ENCODE results near the gene ITGAD.

ITGAD gene

DNA sequence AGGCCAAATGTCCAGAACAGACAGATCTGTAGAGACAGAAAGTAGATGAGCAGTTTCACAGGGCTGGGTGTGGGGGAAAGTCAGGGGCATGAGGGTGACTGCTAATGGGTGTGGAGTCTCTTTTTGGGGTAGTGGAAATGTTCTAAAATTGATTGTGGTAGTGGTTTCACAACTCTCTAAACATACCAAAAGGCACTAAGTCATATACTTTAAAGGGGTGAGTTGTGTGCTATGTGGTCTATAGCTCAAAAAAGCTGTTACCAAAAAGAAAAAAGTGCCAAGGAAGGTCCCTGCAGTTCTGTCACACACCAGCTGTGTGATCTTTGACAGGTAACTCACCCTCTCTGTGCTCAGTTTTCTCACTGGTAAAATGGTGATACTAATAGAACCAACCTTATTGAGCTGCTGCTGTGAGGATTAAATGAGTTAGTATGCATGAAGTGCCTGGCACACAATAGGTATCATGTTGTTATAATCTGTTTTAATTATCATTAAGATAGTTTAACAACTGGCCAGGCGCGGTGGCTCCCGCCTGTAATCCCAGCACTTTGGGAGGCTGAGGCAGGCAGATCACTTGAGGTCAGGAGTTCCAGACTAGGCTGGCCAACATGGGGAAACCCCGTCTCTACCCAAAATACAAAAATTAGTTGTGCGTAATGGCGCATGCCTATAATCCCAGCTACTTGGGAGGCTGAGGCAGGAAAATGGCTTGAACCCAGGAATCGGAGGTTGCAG, 27.8 kb upstream of the ITGAD start:
- no peak for DNase-seq

DNA sequence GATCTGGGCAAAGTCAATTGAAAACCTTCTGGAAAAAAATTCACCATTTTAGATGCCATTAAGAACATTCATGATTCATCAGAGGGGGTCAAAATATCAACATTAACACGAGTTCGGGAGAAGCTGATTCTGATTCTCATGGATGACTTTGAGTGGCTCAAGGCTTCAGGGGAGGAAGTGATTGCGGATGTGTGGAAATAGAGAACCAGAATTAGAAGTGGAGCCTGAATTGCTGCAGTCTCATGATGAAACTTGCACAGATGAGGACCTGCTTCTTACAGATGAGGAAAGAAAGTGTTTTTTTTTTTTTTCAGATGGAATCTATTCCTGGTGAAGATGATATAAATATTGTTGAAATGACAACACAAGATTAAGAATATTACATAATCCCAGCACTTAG, 25.3 kb upstream of the ITGAD start:
- DNase-seq: no peak

DNA sequence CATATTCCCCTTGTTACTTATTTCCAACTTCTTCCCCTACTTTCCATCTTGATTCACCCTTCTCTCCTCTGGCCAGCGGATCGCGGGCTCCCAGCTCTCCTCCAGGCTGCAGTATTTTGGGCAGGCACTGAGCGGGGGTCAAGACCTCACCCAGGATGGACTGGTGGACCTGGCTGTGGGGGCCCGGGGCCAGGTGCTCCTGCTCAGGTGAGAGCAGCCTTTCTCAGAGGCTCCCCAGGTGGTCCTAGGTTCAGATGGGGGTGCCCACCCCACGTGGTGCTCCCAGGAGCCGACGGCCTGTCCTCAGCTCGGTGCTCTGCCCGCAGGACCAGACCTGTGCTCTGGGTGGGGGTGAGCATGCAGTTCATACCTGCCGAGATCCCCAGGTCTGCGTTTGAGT, 22.1 kb upstream of the ITGAD start:
- DNase-seq: no peak

DNA sequence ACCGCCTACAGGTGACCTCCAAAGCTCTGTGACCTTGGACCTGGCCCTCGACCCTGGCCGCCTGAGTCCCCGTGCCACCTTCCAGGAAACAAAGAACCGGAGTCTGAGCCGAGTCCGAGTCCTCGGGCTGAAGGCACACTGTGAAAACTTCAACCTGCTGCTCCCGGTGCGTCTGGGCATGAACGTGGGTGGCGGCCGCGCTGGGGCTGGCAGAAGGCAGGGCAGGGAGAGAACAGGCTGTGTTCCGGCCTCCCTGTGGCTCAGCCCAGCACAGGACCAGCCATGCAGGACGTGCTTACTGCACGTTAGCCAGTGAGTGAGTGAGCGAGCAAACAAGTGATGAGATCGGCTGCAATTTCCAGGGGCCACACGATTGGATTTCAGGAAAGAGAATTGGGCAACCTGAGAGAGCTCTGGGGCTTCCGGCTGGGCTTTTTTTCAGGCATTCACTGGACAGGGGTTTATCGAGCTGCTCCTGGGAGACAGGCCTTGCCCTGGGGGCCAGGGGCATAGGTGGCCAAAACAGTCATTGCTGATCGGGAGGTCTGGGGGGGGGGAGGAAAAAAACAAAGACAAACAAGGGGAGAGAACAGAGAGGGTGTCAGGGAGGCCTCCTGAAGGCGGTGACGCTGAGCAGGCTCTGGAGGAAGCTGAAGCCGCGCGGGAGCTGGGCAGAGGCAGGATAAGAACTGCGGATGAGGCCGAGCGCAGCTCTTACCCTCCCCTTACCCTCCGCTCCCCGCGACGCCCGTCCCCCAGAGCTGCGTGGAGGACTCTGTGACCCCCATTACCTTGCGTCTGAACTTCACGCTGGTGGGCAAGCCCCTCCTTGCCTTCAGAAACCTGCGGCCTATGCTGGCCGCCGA, 21.3 kb upstream of the ITGAD start:
- DNase-seq: no peak

DNA sequence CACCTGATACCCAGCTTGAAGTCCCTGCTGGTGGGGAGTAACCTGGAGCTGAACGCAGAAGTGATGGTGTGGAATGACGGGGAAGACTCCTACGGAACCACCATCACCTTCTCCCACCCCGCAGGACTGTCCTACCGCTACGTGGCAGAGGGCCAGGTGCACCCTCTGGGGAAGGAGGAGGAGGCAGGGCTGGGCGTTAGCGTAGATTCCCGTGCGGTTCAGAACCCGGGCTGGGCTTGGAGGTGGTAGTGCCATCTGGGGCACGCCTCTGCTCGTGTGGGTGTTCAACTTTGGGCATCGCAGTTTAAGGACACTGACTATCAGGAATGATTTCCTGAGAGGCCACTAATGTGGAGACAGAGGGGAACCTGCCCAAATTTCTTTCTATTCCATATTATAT, 19.9 kb upstream of the ITGAD start:
- DNase-seq: no peak

DNA sequence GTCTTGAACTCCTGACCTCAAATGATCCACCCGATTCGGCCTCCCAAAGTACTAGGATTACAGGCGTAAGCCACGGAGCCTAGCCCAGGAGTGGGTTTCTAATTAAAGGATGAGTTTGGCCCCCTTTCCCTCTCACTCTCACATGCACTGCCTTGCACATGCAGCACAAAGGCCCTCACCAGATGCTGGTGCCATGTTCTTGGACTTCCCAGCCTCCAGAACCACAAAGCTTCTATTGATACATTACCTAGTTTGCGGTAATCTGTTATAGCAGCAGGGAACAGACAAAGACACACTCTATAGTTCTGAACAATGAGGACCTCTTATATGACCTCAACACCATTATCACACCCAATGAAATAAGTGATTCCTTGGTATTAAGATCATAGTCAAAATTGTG, 17.9 kb upstream of the ITGAD start:
- DNase-seq: no peak

DNA sequence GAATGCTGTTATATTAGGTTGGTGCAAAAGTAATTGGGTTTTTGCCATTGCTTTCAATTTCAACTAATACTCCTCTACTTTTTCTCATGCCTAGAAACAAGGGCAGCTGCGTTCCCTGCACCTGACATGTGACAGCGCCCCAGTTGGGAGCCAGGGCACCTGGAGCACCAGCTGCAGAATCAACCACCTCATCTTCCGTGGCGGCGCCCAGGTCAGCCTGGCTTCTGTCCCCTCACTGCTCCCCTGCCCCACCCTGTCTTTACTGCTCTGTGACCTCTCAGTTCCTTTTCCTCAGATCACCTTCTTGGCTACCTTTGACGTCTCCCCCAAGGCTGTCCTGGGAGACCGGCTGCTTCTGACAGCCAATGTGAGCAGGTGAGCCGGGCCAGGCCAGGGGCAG, 16.4 kb upstream of the ITGAD start:
- no peak for DNase-seq

DNA sequence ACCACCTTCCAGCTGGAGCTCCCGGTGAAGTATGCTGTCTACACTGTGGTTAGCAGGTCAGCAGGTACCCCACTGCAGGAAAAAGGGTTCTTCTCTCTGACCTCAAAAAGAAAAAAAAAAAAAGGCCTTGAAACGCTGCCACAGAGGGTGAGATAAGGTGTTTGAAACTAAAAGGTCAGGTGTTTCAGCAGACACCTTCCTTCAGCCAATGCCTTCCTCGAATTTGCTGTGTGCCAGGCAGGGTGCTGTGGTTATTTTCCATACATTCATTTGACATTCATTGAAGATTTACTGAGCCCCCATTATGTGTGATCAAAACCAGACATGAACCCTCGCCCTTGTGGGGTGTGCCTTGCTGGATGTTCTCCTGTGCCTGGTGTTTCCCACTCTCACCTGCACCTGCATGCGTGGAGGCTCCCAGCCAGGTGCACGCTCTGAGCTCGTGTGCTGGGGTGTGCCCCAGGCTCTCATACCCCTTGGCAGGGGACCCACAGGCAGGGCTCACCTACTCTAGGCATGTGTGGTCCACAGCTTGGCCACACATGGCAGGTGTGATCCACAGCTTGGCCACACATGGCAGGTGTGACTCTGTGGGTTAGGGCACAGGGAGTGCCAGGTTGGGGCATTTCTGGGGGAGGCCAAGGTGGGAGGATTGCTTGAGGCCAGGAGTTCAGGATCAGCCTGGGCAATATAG, 15.8 kb upstream of the ITGAD start:
- DNase-seq: no peak

DNA sequence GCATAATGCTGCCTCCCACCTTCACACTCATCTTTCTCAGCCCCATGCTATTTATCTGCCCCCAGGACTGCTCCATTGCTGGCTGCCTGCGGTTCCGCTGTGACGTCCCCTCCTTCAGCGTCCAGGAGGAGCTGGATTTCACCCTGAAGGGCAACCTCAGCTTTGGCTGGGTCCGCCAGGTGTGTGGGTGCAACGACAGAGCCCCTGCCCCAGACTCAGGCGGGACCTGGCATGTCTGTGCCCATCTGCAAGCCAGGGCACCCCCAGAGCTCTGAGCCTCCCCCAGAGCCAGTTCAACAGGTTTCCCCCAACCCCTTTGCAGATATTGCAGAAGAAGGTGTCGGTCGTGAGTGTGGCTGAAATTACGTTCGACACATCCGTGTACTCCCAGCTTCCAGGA, 12.9 kb upstream of the ITGAD start:
- DNase-seq: no peak

DNA sequence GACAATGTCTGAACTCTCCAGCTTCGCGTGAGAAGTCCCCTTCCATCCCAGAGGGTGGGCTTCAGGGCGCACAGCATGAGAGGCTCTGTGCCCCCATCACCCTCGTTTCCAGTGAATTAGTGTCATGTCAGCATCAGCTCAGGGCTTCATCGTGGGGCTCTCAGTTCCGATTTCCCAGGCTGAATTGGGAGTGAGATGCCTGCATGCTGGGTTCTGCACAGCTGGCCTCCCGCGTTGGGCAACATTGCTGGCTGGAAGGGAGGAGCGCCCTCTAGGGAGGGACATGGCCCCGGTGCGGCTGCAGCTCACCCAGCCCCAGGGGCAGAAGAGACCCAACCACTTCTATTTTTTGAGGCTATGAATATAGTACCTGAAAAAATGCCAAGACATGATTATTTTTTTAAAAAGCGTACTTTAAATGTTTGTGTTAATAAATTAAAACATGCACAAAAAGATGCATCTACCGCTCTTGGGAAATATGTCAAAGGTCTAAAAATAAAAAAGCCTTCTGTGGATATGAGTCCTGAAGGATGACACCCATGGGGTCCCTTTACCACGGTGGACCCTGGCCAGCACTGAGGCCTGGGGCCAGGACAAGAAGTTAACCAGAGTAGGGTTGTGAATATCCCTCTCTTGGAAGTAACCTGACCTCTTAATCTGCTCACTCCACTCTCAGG, 10.5 kb upstream of the ITGAD start:
- no peak for DNase-seq

DNA sequence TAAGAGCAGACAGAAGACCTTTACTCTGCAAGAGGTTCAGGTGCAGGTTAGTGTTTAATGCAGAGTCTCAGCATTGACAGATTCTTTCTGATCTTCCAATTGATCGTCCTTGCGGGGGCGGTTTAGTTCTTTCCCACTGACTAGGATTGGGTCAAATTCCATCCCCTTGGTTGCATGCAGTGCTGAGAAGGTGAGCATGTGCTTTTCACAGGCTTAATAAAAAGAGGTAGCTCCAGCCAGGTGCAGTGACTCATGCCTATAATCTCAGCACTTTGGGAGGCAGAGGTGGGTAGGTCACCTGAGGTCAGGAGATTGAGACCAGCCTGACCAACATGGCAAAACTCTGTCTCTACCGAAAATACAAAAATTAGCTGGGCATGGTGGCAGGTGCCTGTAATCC, 7.5 kb upstream of the ITGAD start:
- no peak for DNase-seq

DNA sequence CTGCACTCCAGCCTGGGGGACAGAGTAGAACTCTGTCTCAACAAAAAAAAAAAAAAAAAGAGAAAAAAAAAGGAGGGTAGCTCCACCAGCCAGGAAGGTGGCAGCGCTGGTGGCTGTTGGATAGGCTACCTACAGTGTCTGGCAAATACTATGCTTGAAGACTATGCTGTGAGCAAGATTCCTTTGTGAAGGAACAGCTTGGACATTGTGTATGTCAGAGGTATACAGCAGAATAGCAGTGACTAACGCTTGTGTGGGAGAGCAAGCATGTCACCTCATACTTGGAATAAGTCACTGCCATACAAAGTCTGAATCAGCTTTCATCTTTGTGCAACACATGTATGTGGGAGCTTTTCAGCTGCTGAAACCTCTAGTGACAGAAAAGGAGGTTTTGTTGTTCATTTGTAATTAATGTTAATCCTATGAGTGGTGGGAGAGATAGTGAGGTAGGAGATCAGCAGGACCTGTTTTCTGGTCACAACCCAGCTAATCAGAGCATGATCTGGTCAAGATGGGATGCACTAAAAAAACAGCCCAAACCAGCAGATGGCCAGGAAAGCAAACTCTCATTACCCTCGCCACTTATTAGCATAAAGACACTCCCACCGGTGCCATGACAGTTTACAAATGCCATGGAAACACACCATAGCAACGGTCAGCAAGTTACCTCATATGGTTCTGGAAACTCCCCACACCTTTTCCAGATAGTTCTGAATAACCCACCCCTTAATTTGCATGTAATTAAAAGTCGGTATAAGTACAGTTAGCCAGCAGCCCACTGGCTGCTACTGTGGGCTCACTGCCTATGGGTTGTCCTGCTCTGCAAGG, 6.8 kb upstream of the ITGAD start:
- DNase-seq: no peak

DNA sequence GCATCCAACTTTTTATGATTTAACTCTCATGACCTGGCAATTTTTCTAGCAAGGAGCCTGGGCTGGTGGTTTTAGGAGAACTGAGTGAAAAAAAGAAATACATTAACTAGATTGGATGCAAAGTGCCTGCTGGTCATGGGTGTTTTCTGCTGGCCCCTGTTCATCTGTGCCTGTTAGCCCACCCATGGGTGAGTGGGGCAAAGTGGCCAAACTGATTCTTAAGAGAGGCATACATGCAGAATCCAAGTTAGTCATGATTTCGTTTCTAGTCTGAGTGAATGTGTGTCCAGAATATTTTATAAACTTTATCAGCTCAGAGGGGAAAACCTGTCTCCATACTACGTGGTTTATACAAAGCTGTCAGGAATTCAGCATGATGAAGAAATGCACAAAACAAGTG, 4.6 kb upstream of the ITGAD start:
- no peak for DNase-seq

DNA sequence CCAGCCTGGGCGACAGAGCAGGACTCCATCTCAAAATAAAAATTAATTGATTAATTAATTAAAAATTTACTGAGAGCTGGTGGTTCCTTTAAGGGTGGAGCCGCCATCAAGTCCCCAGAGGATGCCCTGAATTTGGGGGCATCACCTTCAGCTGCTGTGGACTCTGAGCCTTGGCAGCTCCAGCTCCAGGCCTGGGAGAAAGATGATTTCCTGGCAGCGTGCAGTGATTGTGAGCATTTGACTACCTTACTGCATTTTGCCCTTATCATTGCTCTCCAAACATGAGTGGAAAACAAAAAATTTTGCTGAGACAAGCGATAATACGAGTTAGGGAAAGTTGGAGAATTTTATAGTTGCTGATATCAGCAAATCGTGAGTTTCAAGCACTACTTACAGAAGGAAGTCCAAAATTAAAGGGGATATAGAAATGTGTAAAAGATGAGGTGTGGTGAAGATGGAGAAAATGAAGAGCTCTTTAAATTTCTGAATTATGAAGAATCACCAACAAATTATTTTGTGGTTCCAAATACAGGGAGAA, 2.6 kb upstream of the ITGAD start:
- DNase-seq: no peak

DNA sequence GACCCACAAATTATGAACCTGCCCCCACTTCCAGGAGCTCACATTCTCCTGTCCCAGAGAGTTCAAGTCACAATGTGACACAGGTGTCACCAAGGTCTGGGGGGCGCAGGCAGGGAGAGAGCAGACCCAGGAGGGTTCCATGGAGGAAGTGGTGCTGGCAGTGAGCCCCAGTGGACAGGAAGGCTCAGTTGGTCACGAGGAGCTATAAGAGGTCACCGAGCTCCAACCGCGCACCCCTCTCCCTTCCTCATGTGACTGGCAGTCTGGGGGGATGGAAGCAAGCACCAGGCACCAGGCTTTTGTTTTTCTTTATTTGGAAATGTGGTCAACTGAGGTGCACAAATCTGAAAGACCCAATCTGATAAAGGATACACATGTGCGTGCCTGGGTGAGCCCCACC, 2.5 kb downstream of the ITGAD start:
- no peak for DNase-seq

DNA sequence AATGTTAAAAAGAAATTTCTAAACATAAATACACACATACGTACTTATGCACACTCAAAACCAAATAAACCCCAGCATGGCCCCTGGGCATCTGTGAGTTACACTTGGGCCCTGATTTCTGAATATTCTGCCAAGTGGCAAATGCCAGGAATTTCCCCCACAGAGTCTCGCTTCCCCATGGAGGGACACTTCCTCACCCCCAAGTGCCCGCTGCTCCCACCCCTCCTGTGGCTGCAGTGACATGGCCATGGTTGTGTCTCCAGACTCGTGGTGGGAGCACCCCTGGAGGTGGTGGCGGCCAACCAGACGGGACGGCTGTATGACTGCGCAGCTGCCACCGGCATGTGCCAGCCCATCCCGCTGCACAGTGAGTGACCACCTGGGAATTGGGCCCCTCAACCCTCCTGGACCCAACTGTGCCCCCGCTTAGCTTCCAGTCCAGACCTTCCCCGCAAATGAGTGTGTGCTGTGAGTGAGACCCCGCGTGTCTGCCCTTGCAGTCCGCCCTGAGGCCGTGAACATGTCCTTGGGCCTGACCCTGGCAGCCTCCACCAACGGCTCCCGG, 4.0 kb downstream of the ITGAD start:
- DNase-seq: no peak

DNA sequence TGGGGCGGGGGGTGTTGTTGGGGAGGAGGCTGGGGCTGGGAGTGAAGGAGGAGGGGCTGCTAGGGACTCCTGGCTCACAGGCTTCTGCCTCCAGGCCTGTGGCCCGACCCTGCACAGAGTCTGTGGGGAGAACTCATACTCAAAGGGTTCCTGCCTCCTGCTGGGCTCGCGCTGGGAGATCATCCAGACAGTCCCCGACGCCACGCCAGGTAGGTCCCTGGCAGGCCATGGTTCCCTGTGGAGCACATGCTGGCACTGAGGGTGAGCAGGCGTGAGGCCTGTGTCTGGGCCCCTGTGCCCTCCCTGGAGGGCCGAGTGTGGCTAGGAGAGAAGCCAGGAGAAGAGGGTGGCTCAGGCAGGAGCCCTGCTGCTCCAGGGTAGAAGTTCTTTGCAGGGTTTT, 4.6 kb downstream of the ITGAD start:
- no peak for DNase-seq

DNA sequence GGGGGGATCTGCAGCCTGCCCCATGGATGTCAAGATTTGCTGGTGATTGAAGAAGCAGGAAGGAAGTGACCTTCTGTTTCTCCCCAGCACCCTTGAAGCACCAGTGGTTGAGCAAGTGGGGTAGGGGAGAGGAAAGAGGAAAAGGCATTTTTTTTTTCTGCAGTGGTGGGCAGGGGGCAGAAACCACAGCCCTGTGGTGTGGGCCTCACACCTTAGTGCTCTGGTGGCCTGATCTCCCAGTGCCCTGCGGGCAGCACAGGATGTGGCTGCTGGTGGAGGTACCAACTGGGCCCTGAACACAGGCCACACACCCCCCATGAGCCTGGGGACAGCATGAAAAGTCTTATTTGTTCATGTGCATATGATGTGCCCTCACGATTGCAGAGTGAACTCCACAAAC, 7.1 kb downstream of the ITGAD start:
- DNase-seq: no peak

DNA sequence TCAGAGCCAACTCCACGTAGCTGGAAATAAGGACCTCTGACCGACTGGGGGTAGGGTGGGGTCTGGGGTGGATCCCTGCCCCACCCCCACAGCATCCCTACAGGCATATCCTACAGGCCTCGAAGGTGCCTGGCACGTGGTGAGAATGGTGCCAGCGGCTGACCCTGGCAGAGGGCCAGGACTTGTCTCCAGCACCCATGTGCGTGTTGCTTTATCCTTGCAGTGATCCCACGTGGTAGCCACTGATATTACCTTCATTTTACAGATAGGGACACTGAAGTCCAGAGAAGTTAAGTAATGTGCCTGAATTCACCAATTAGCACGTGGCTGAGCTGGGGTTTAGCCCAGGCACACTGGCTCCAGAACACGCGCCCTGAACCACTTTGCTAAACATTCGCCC, 8.3 kb downstream of the ITGAD start:
- no peak for DNase-seq

DNA sequence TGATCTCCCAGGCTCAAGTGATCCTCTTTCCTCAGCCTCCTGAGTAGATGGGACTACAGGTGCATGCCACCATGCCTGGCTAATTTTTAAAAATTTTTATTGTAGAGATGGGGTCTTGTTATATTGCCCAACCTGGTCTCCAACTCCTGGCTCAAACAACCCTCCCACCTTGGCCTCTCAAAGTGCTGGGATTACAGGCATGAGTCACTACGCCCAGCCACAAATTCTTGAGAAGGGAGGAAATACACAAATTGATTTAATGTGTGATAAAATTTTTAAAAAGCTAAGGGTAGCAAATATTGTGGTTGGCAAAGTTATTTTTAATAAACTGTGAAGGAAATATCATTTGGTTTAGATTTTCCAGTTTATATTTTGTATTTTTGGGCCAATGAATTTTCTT, 9.6 kb downstream of the ITGAD start:
- no peak for DNase-seq

DNA sequence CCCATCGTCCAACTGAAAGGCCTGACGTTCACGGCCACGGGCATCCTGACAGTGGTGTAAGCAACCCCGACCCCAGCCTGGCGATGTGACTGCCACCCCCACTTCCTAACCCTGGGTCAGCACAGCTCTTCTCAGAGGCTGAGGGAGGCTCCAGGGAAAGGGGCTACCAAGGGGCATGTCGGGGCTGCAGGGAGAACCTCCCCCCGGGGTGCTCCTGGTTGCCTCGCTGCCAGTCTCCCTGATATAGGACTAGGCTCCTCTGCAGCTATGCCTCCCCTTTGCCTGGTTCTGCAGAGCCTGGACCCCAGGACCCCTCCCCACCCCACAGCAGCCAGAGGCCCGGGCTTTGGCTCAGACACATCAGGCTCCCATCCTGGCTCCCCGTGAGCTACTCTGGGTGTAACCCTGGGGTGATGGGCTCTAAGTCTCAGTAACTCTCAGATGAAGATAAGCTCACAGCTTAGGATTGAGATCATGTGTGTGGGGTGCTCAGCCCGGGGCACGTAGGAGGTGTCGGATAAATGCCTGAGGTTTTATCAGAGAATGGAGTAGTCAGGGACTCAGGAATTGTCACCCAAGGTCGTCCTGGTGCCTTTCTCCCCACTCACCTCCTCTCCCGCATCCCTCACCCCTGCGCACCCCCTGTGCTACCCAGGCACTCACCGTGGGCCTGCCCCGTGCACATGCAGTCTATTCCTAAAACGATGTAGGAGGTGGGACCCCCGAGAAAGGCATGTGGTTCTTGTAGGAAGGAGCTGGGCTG, 10.6 kb downstream of the ITGAD start:
- DNase-seq: no peak
